Cortex of kidney (tissue), 1 donor: ENCODE data around the gene CTBP2.
"Not testable (repeated sequence)": the region's sequence is repeated elsewhere in the genome, so short reads cannot be mapped to it uniquely, and the experiment has no call there.

Source experiments
- DNase-seq: peaks from one replicate; lab custom pipeline; 2025; lab: John Stamatoyannopoulos, UW

The CTBP2 gene

GRCh38 chr10:125087191-125087896, 73.0 kb downstream of the CTBP2 start:
- no peak for DNase-seq

- DNase-seq, result no peak
These were observed 73.7 kb downstream of the CTBP2 start for GRCh38 chr10:125086691-125087090.

GRCh38 chr10:125085258-125086054, 74.9 kb downstream of the CTBP2 start:
- DNase-seq, result no peak

GRCh38 chr10:125084614-125085257, 75.6 kb downstream of the CTBP2 start:
- no peak for DNase-seq

GRCh38 chr10:125084191-125084613, 76.2 kb downstream of the CTBP2 start:
- no peak for DNase-seq

GRCh38 chr10:125083576-125083920, 76.8 kb downstream of the CTBP2 start:
- DNase-seq, result no peak

- DNase-seq, result no peak
These were observed 77.3 kb downstream of the CTBP2 start for GRCh38 chr10:125082881-125083575.

GRCh38 chr10:125082471-125082870, 77.9 kb downstream of the CTBP2 start:
- DNase-seq, result not testable (repeated sequence)

GRCh38 chr10:125081931-125082330, 78.4 kb downstream of the CTBP2 start:
- DNase-seq, result peak; percentile 37

GRCh38 chr10:125080984-125081383, 79.4 kb downstream of the CTBP2 start:
- no peak for DNase-seq

GRCh38 chr10:125080296-125080695, 80.1 kb downstream of the CTBP2 start:
- no peak for DNase-seq

- DNase-seq, result no peak
These were observed 81.2 kb downstream of the CTBP2 start for GRCh38 chr10:125079091-125079600.

- DNase-seq, result no peak
These were observed 83.3 kb downstream of the CTBP2 start for GRCh38 chr10:125076891-125077541.

GRCh38 chr10:125076121-125076825, 84.1 kb downstream of the CTBP2 start:
- DNase-seq, result no peak

GRCh38 chr10:125073996-125074395, 86.4 kb downstream of the CTBP2 start:
- DNase-seq, result no peak

GRCh38 chr10:125072794-125073193, 87.6 kb downstream of the CTBP2 start:
- DNase-seq, result no peak

- no peak for DNase-seq
These were observed 89.4 kb downstream of the CTBP2 start for GRCh38 chr10:125071008-125071407.

- DNase-seq, result no peak
These were observed 92.0 kb downstream of the CTBP2 start for GRCh38 chr10:125068406-125068805.

- DNase-seq, result no peak
These were observed 92.6 kb downstream of the CTBP2 start for GRCh38 chr10:125067764-125068163.

GRCh38 chr10:125066764-125067450, 93.5 kb downstream of the CTBP2 start:
- DNase-seq, result no peak
